GM19468 (cell line): ENCODE measurements around the gene UGT2B7.
"Not testable (repeated sequence)": the region's sequence is repeated elsewhere in the genome, so short reads cannot be mapped to it uniquely, and the experiment has no call there.

Experiments used
- ATAC-seq: cut with Tn5 transposase; IDR thresholded peaks from one replicate; pipeline ENCODE4 v1.9.1; 2021; ENCODE audit warnings: mild to moderate bottlenecking, moderate library complexity, moderate number of reproducible peaks; ENCODE audit not compliant: unreplicated experiment; ENCODE audit errors: extremely low read depth

UGT2B7 gene

DNA sequence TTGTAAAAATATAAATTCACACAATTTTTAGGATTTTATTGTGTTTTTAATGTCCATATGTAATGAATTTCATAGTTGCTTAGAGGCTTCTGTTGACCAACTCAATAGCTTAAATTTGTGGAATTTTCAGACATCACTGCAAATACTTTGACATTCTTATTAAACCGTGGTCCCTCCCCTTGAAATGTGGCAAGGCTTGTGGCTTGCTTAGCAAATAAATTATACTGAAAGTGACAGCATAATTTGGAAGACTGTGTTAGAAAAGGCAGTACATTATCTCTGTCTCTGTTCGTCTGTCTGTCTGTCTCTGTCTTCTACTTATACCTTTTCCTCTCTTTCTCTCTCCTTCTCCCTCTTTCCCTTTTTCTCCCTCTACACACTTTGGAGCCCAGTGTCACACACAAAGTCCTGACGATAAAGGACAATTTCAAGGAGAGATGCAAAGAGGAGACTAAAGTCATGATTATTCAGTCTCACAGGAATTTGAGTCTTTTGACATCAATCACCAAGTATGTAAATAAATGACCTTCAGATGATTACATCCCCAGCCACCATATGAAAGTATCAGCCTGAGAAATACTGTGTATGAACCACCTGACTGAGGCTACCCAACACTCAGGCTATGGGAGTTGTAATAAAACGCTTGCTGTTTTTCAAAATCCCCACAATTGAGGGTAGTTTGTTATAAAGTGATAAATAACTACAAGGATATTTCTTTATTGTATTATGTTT, 21.0 kb upstream of the UGT2B7 start:
- no peak for ATAC-seq

- no peak for ATAC-seq
Measured at GRCh38 chr4:69078852-69079251, 17.4 kb upstream of the UGT2B7 start.

DNA sequence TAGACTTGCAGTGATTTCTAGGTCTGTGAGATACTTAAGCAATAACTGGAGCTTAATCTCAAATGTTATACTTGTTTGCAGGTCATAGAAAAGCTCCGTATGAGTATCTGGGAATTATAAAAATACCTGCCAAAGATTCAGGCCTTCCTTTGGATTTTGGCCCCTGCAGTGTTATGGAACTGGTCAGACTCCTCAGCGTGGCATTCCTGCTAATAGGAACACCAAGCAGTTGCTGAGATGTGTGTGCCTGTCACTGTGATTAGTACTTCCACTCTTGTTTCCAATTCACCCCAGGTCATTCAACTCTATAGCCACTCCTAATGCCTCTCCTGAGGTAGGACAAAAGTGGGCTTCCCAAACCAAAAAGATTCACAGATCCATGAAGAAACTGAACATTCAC, 7.8 kb upstream of the UGT2B7 start:
- no peak for ATAC-seq

- ATAC-seq, result no peak
Measured at GRCh38 chr4:69089388-69089787, 6.9 kb upstream of the UGT2B7 start.

DNA sequence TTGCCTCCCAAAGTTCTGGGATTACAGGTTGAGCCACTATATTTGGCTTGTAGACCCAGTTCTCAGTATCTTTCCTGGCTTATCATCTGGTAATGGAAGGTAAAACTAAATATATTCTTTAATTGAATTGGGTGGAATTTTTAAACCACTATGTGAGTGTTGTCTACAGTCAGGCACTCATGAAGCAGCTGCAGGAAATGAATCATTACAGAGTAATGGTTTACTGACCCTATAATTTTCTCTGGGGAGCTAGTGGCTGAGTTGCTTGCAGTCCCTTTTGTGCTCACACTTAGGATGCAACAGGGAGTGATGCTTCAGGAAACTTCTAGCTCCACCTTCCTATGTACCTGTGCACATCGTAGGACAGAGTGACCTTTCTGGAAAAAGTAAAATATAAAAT, 4.1 kb upstream of the UGT2B7 start:
- ATAC-seq, result no peak

GRCh38 chr4:69092980-69093568, 3.2 kb upstream of the UGT2B7 start:
- no peak for ATAC-seq

- no peak for ATAC-seq
Measured at GRCh38 chr4:69093681-69094080, 2.6 kb upstream of the UGT2B7 start.

DNA sequence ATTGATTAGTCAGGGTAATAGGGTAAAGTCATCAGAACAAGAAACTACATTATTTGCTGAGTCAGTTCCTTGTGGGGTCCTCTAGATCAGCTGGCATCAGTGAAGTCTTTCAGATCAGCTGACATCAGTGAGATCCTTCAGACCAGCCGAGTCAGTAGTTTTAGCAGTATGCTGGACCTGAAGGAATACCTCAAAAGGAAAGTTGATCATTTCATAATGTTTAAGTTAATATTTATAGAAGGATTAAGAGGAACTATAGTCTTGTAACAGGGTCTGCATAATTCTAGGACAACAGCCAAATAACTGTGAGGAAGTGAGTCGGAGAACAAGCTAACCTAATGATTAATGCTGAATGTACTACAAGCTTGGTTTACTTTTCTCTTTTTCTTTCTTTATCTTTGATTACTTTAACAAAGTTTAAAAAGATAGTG, 958 bp upstream of the UGT2B7 start:
- no peak for ATAC-seq

DNA sequence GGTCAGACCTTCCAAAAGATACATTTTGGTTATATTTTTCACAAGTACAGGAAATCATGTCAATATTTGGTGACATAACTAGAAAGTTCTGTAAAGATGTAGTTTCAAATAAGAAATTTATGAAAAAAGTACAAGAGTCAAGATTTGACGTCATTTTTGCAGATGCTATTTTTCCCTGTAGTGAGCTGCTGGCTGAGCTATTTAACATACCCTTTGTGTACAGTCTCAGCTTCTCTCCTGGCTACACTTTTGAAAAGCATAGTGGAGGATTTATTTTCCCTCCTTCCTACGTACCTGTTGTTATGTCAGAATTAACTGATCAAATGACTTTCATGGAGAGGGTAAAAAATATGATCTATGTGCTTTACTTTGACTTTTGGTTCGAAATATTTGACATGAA, 536 bp downstream of the UGT2B7 start:
- ATAC-seq, result no peak

- no peak for ATAC-seq
Measured at GRCh38 chr4:69098470-69098869, 2.2 kb downstream of the UGT2B7 start.

DNA sequence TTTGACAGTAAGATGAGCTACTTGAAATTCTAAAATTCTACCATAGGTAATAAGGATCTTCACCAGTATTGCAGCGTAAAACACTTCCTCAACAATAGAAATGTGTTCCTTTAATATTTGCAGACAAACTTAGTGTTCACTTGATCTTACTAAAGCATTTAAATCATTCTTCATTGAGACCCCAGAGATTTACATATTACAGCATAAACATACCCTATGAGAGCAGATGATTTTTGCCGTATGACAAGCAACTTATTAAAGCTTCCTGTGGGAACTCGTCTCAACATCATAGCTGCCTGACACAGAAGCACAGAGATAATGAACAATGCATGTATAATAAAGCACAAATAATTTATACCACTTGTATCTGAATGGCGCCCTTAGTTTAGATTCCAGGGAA, 3.6 kb downstream of the UGT2B7 start:
- ATAC-seq, result no peak

DNA sequence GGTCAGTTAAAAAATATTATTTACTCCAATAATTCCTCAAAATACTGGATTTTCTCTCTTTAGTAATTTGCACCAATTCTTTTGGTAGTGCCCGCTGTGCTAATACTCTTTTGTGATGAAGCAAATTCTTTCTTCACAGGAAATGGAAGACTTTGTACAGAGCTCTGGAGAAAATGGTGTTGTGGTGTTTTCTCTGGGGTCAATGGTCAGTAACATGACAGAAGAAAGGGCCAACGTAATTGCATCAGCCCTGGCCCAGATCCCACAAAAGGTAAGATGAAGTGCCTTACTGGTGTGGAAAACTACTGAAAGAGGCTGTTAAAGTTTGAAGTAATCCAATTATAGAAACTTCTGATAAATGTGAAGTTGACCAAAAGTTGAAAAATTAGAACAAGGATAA, 6.4 kb downstream of the UGT2B7 start:
- not testable (repeated sequence) for ATAC-seq

DNA sequence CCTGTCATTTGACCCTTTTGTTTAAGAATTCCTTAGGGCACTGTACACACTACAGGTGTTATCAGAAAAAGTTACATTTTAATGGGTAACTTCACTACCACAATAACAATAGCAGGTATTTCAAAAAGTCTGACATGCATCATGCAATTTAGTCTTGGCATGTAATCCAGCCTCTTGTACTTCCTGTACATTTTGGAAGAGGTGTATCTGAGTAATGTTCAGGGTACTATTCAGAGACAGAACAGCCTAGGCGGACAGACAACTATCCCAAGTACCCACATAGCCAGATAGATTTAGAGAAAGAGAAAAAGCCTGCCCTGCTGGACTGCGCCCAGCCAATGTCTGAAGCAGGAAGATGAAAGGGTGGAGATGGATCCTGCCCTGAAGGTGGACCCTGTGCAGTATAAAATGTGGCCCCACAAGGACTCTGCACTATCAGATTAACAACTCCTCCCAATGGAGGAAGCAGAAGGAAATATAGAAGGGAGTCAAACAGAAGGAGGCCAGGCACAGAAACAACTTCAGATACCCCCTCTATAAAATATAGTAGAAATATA, 8.5 kb downstream of the UGT2B7 start:
- no peak for ATAC-seq

DNA sequence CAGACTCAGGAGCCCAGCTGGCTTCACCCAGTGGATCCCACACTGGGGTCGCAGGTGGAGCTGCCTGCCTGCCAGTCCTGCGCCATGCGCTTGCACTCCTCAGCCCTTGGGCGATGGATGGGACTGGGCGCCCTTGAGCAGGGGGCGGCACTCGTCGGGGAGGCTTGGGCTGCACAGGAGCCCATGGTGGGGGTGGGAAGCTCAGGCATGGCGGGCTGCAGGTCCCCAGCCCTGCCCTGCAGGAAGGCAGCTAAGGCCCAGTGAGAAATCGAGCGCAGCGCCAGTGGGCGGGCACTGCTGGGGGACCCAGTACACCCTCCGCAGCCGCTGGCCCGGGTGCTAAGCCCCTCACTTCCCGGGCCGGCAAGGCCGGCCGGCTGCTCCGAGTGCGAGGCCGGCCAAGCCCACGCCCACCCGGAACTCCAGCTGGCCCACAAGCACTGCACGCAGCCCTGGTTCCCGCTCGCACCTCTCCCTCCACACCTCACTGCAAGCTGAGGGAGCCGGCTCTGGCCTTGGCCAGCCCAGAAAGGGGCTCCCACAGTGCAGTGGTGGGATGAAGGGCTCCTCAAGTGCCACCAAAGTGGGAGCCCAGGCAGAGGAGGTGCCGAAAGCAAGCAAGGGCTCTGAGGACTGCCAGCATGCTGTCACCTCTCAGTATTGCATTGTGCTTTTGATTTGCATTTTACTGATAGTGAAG, 19.0 kb downstream of the UGT2B7 start:
- ATAC-seq, result not testable (repeated sequence)

- no peak for ATAC-seq
Measured at GRCh38 chr4:69115851-69116213, 19.6 kb downstream of the UGT2B7 start.

DNA sequence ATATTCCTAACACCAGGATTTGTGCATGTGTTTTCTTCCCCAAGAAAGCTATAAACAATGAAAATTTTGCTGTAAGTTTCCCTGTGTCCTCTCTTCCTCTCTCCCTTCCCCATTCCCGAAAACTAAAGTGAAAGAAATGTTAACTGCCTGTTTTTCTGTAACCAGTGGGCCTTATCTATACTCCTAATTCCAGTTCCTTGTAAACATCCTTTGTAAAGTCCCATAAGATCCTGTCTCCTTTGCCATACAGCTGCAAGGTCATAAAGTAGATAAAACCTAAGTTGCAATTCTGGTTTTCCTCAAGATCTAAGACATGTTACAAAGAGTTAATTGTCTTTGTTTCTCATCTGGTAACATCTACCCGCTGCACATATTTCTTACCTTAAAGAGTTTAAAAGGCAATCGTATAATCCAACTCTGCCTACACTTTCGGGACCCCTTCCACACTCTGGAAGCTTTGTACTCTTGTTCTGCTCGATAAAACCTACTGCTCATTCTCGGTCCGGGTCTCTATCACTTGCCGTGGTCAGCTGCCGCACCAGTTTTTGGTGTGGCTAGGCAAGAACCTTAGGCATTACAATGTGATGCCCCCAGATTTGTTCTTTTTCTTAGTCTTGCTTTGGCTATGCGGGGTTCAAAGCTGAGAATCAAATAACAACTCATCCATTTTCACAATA, 20.5 kb downstream of the UGT2B7 start:
- no peak for ATAC-seq

GRCh38 chr4:69120870-69121269, 24.6 kb downstream of the UGT2B7 start:
- no peak for ATAC-seq

DNA sequence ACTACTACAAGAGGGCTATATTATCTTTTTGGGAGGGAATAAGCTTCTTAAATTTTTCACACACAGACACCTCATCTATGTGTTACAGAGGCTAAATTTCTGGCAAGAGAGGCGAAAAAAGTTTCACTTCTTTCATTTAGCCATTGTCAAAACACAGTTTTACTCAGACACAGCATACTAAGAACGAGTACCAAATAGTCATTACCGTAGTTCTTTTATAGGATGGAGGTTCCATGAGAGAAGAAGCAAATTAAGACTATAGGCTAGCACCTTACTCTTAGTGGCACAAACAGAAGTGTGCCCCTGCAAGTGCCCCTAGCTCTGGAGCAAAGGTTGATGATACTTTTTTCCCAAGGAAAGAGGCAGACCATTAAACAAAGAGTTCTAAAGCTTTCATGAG, 26.2 kb downstream of the UGT2B7 start:
- ATAC-seq, result no peak

DNA sequence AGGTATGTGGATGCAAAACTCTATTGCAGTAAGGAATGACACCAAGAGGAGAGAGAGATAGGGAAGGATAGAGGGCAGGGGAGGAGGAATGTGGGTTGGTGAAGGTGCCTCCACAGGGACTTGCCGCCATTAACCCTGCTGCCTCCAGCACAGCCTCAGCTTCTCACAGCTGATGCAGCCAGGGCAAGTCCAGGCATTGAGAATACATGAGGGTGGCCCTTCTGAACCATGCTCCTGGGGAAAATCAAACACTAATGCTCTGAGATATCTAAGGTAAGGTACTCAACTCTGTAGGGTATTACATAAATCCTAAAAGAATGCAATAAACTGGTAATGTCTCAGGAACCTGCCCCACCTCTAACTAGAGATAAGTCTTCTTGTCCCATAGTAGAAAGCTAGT, 28.7 kb downstream of the UGT2B7 start:
- no peak for ATAC-seq

GRCh38 chr4:69126024-69126423, 29.8 kb downstream of the UGT2B7 start:
- ATAC-seq, result no peak

DNA sequence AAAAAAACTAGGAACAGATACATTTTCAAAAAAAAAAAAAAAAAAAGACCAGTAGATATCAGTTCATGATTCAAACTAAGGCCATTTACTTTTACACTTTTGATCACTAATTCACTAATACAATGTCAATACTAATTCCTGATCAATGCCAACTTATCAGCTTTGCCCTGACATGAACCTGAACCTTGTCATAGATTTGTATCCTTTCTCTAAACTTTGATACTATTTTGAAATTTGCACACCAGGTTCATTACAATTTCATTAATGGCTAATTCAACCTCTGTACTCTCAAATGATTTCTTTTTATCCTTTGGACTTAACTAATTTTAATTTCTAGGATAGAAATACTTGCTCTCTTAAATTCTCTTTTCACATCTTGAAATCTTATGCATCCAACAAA, 37.7 kb downstream of the UGT2B7 start:
- no peak for ATAC-seq
